Measurements from ENCODE around the gene KRTAP10-7. TPM values are rescaled to one million over a fixed set of nuclear protein-coding genes. Genes with fewer than 3 reads are reported as not detected.

Gene KRTAP10-7
- total RNA-seq, 2 donors from 2014 or later = not detected

GRCh38 chr21:44615911-44616590, 15.7 kb downstream of the KRTAP10-7 start:
- no peak for TF ChIP-seq CTCF (IDR thresholded peaks at IDR 0.05)
- H3K27me3 ChIP-seq (replicated peaks; ENCODE audit: insufficient read depth) = no peaks in the 10 kb centered on the region
- no peak for ATAC-seq (ENCODE audit: insufficient number of reproducible peaks, low FRiP score, low read depth)
- no peaks in the 10 kb centered on the region for H3K4me1 ChIP-seq (ENCODE audit: control insufficient read depth in 1 of 2, low read depth in 2 of 2)
- H3K27ac ChIP-seq = no peak overlapping the region
- no peaks in the 10 kb centered on the region for H3K36me3 ChIP-seq
- DNase-seq (ENCODE audit: low spot score) = no peak
- no peak overlapping the region for H3K4me3 ChIP-seq
- H3K9me3 ChIP-seq = no peaks in the 10 kb centered on the region

DNA sequence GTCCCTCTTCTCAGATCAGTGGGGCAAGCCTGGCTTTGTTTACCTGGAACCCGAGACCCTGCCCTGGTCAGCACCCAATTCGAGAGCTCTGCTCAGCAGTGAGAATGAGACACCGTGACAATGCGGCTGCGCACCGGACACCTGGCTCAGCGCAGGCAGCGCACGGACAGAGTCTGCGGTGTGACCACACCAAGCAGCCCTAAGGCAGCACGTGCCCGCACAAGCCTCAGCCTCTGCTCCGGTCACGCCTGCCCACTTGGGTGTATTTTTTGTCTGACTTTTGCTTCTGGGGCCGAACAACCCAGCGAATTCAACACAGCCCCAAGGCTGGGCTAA, 16.2 kb downstream of the KRTAP10-7 start:
- Histone ChIP-seq H3K27me3 (replicated peaks; ENCODE audit: insufficient read depth) (no peaks in the 10 kb centered on the region), H3K4me1 (ENCODE audit: control insufficient read depth in 1 of 2, low read depth in 2 of 2) (no peaks in the 10 kb centered on the region), H3K27ac (no peak overlapping the region), H3K9me3 (no peaks in the 10 kb centered on the region), H3K4me3 (no peak overlapping the region), H3K36me3 (no peaks in the 10 kb centered on the region)
- TF ChIP-seq CTCF (IDR thresholded peaks at IDR 0.05) = no peak
- ATAC-seq (ENCODE audit: insufficient number of reproducible peaks, low FRiP score, low read depth) (no peak), DNase-seq (ENCODE audit: low spot score) (no peak)

GRCh38 chr21:44617071-44617501, 16.7 kb downstream of the KRTAP10-7 start:
- H3K4me3 ChIP-seq = no peak overlapping the region
- ATAC-seq (ENCODE audit: insufficient number of reproducible peaks, low FRiP score, low read depth) = no peak
- no peak for TF ChIP-seq CTCF (IDR thresholded peaks at IDR 0.05)
- no peaks in the 10 kb centered on the region for H3K4me1 ChIP-seq (ENCODE audit: control insufficient read depth in 1 of 2, low read depth in 2 of 2)
- H3K27me3 ChIP-seq (replicated peaks; ENCODE audit: insufficient read depth) = no peaks in the 10 kb centered on the region
- no peak for DNase-seq (ENCODE audit: low spot score)
- H3K27ac ChIP-seq = no peak overlapping the region
- no peaks in the 10 kb centered on the region for H3K36me3 ChIP-seq
- H3K9me3 ChIP-seq = no peaks in the 10 kb centered on the region

GRCh38 chr21:44618504-44618903, 18.1 kb downstream of the KRTAP10-7 start:
- no peak for ATAC-seq (ENCODE audit: insufficient number of reproducible peaks, low FRiP score, low read depth)
- Histone ChIP-seq H3K36me3 (no peaks in the 10 kb centered on the region), H3K9me3 (peaks cover 2% of the 10 kb centered on the region), H3K27me3 (replicated peaks; ENCODE audit: insufficient read depth) (no peaks in the 10 kb centered on the region), H3K27ac (no peak overlapping the region), H3K4me3 (no peak overlapping the region), H3K4me1 (ENCODE audit: control insufficient read depth in 1 of 2, low read depth in 2 of 2) (no peaks in the 10 kb centered on the region)
- no peak for DNase-seq (ENCODE audit: low spot score)
- TF ChIP-seq CTCF (IDR thresholded peaks at IDR 0.05) = no peak

GRCh38 chr21:44618909-44619308, 18.5 kb downstream of the KRTAP10-7 start:
- Histone ChIP-seq H3K4me3 (no peak overlapping the region), H3K27ac (no peak overlapping the region), H3K27me3 (replicated peaks; ENCODE audit: insufficient read depth) (no peaks in the 10 kb centered on the region), H3K4me1 (ENCODE audit: control insufficient read depth in 1 of 2, low read depth in 2 of 2) (no peaks in the 10 kb centered on the region), H3K9me3 (peaks cover 3% of the 10 kb centered on the region), H3K36me3 (no peaks in the 10 kb centered on the region)
- no peak for DNase-seq (ENCODE audit: low spot score)
- TF ChIP-seq CTCF (IDR thresholded peaks at IDR 0.05) = no peak
- ATAC-seq (ENCODE audit: insufficient number of reproducible peaks, low FRiP score, low read depth) = no peak
